Spleen (tissue), 11 donors: ENCODE data around the gene GUCA1A. TPM values are rescaled to one million over a fixed set of nuclear protein-coding genes. Genes with fewer than 3 reads are reported as not detected.
"Not testable (repeated sequence)": the region's sequence is repeated elsewhere in the genome, so short reads cannot be mapped to it uniquely, and the experiment has no call there.

Experiments used
- DNase-seq: peaks from one replicate; pipeline ENCODE4 v3.0.0-alpha.2; 2020
- H3K27ac ChIP-seq, 8 donors: fragments of 200-600 bp; sonication (generic) in 7 of 8; 1 replicate in 4 of 8; 2 replicates in 4 of 8; pipeline versions ENCODE4 v1.5.0 to v1.8.0; 2016 to 2021; ENCODE audit warnings: inconsistent platforms in 4 of 8, mild to moderate bottlenecking in 4 of 8, moderate library complexity in 1 of 8
- H3K27me3 ChIP-seq, 7 donors: fragments of 200-600 bp; sonication (generic) in 6 of 7; replicated peaks in 1 of 7; 1 replicate in 4 of 7; 2 replicates in 3 of 7; pipeline versions ENCODE4 v1.5.0 to v1.8.0; 2016 to 2021; ENCODE audit warnings: inconsistent platforms in 3 of 7, mild to moderate bottlenecking in 1 of 7
- H3K36me3 ChIP-seq, 6 donors: fragments of 200-600 bp; sonication (generic) in 5 of 6; 1 replicate in 4 of 6; 2 replicates in 2 of 6; pipeline versions ENCODE4 v1.5.0 to v1.8.0; 2016 to 2021; ENCODE audit warnings: inconsistent platforms in 2 of 6
- H3K4me1 ChIP-seq, 6 donors: fragments of 200-600 bp; sonication (generic) in 5 of 6; 1 replicate in 3 of 6; 2 replicates in 3 of 6; pipeline versions ENCODE4 v1.5.0 to v1.8.0; 2016 to 2021; ENCODE audit warnings: inconsistent platforms in 3 of 6
- H3K4me3 ChIP-seq, 8 donors: fragments of 200-600 bp; sonication (generic) in 7 of 8; 1 replicate in 4 of 8; 2 replicates in 4 of 8; pipeline versions ENCODE4 v1.5.0 to v1.8.0; 2016 to 2021; ENCODE audit warnings: inconsistent platforms in 4 of 8, mild to moderate bottlenecking in 4 of 8, moderate library complexity in 2 of 8
- H3K9me3 ChIP-seq, 8 donors: fragments of 200-600 bp; sonication (generic) in 7 of 8; 1 replicate in 4 of 8; 2 replicates in 4 of 8; pipeline versions ENCODE4 v1.5.0 to v1.8.0; 2016 to 2021; ENCODE audit warnings: inconsistent platforms in 4 of 8
- POLR2A ChIP-seq, 3 donors: fragments of 450-650 bp; IDR thresholded peaks; one replicate each; pipeline ENCODE4 v1.5.1; 2017; ENCODE audit warnings: antibody characterized with exemption in 3 of 3, mild to moderate bottlenecking in 1 of 3
- POLR2AphosphoS5 ChIP-seq, 3 donors: sonication (generic); formaldehyde crosslinking; IDR thresholded peaks; one replicate each; pipeline ENCODE4 v1.5.1; 2017; ENCODE audit warnings: antibody characterized with exemption in 3 of 3
- WGBS, 5 donors: extraction: QIAGEN DNeasy Blood & Tissue Kit in 3 of 5; methylation state at CpG; one replicate each; pipeline versions ENCODE4 v1.1.5 to v1.1.7; 2013 to 2018; 5-methylcytosine and 5-hydroxymethylcytosine counted together
- intact Hi-C: fragments of 100-400 bp; cut with DNase I; formaldehyde crosslinking; loops from one replicate; pipeline ENCODE4 v1.15.0; 2023; ENCODE audit warnings: low total_unique reads
- polyA plus RNA-seq, 3 donors: library from polyadenylated mRNA; stranded (reverse); fragments of 200-250 nt; gene quantifications; one replicate each; pipeline ENCODE4 v1.2.1, GENCODE V29; 2013
- total RNA-seq, 7 donors: library from RNA; depleted of rRNA in 3 of 7; stranded (reverse); fragments of >200 nt in 3 of 7; fragmentation: NEBNext Ultra II Directional in 4 of 7; extraction: Animal tissue kit (Norgen Biotek cat#: 25700) in 4 of 7; gene quantifications; one replicate each; pipeline versions ENCODE4 v1.1.0 to v1.2.1, GENCODE V29; 2016 to 2021
- TF ChIP-seq, protein P1 (sequence below), 11 experiments: fragments of 200-600 bp in 7 of 11; fragments of 450-650 bp in 4 of 11; sonication (generic) in 4 of 11; IDR thresholded peaks in 8 of 11; conservative IDR thresholded peaks in 3 of 11; 1 replicate in 7 of 11; 2 replicates in 4 of 11; pipeline versions ENCODE4 v1.4.0 to v1.8.0; 2016 to 2021; ENCODE audit warnings: antibody characterized with exemption in 11 of 11, inconsistent platforms in 4 of 11, mild to moderate bottlenecking in 1 of 11
- donor health status: healthy with polysubstance abuse.
- donor health status: DM: no; HTN: no; CAD: no; lungs with moderate emphysema.
- donor health status: DM: no; HTN: no; CAD: no.
- donor health status: Bipolar disorder and iron deficiency.
- donor health status: healthy.
- donor health status: DM: no; HTN: no; CAD: no.
- donor health status: DM: yes; HTN: yes; CAD: no.

Gene GUCA1A
- total and polyA plus RNA-seq, 10 donors = 0.11 TPM; not detected in 9

DNA sequence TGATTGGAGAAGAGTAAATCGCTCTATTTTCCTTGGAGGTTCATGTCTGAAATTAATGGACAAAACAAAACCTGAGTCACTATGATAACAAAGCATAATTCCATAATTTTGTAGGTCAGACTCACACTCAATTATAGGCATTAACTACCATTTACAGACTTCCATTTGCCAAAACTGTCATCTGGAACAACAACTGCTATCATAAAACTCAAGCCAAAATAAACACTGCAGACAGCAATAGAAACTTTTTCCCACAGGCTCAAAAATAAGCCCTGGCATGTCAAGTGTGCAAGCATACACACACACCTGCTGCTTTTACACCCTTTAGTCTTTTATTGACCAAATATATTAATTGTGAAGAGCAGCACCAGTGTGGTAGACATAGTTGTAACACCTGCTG lies 37.4 kb downstream of the GUCA1A start:
- Histone ChIP-seq H3K9me3 (no peaks in the 10 kb centered on the region), H3K4me3 (no peak overlapping the region), H3K36me3 (peaks cover 8 to 85% (median 74%) of the 10 kb centered on the region in 6 donors), H3K4me1 (peaks cover 3 to 44% (median 11%) of the 10 kb centered on the region in 6 donors), H3K27me3 (no peaks in the 10 kb centered on the region), H3K27ac (no peak overlapping the region)
- no peak for DNase-seq
- TF ChIP-seq POLR2A (IDR thresholded peaks at IDR 0.05) (no peak), POLR2AphosphoS5 (IDR thresholded peaks at IDR 0.05) (no peak)
- TF ChIP-seq, protein P1, sequence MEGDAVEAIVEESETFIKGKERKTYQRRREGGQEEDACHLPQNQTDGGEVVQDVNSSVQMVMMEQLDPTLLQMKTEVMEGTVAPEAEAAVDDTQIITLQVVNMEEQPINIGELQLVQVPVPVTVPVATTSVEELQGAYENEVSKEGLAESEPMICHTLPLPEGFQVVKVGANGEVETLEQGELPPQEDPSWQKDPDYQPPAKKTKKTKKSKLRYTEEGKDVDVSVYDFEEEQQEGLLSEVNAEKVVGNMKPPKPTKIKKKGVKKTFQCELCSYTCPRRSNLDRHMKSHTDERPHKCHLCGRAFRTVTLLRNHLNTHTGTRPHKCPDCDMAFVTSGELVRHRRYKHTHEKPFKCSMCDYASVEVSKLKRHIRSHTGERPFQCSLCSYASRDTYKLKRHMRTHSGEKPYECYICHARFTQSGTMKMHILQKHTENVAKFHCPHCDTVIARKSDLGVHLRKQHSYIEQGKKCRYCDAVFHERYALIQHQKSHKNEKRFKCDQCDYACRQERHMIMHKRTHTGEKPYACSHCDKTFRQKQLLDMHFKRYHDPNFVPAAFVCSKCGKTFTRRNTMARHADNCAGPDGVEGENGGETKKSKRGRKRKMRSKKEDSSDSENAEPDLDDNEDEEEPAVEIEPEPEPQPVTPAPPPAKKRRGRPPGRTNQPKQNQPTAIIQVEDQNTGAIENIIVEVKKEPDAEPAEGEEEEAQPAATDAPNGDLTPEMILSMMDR (IDR thresholded peaks at IDR 0.05 in 8 of 11, conservative IDR thresholded peaks at IDR 0.05 in 3 of 11) = no peak
- WGBS, 5 donors = 82 to 94% methylated on average over 1 of the region's 1 CpG; no CpG with 5 or more reads in 3 of the 5 donors
- intact Hi-C loops = no loop called here

DNA sequence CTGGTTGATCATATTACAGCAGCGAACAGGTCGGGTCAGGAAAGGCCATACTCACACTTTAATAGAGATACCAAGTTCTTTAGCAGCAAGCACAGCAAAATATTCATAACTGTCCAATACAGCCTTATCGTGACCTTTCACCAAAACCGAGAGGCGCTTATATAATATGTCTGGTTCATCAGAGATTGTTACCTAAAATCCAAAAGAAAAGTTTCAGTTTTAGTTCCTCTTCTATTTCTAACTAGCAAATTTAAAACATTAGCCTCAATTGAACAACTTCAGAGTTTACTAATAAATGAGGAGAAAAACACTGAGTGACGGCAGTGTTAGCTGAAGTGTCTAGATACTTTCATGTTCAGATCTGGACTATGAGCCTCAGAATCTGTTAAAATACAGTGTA lies 38.6 kb downstream of the GUCA1A start:
- no peaks in the 10 kb centered on the region for H3K27me3 ChIP-seq
- no peak overlapping the region for H3K27ac ChIP-seq
- intact Hi-C loops = no loop called here
- peaks cover 9 to 56% (median 21%) of the 10 kb centered on the region in 6 donors for H3K4me1 ChIP-seq
- peaks cover 8 to 73% (median 65%) of the 10 kb centered on the region in 6 donors for H3K36me3 ChIP-seq
- no peaks in the 10 kb centered on the region for H3K9me3 ChIP-seq
- DNase-seq = no peak
- no peak overlapping the region for H3K4me3 ChIP-seq
- TF ChIP-seq, protein P1 (IDR thresholded peaks at IDR 0.05 in 8 of 11, conservative IDR thresholded peaks at IDR 0.05 in 3 of 11) = no peak
- no peak for TF ChIP-seq POLR2A (IDR thresholded peaks at IDR 0.05)
- TF ChIP-seq POLR2AphosphoS5 (IDR thresholded peaks at IDR 0.05) = no peak
- WGBS, 5 donors = 76 to 88% (median 82%) methylated on average over 6 of the region's 6 CpGs

DNA sequence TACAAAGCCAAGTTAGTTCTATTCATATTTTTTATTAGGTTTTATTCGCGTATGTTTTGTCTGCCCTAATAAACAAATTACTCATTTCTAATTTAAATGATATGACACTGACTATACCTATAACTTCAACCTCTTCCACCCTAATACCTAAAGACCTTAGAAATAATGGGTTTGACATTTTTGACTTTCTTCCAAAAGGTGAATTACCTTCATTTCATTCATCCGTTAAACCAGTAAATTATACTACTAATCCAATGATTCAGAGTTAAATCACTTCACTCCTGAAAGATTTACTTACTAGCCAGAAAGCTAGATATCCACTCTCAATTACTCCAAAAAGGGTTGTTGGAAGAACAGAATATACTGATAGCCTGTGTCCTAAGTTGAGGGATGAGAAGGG lies 39.3 kb downstream of the GUCA1A start:
- DNase-seq = no peak
- H3K9me3 ChIP-seq = no peaks in the 10 kb centered on the region
- peaks cover 13 to 63% (median 27%) of the 10 kb centered on the region in 6 donors for H3K4me1 ChIP-seq
- no peak overlapping the region for H3K4me3 ChIP-seq
- no peaks in the 10 kb centered on the region for H3K27me3 ChIP-seq
- H3K36me3 ChIP-seq = peaks cover 8 to 66% (median 59%) of the 10 kb centered on the region in 6 donors
- H3K27ac ChIP-seq = no peak overlapping the region
- intact Hi-C loops = no loop called here
- WGBS, 5 donors = 63 to 98% (median 82%) methylated on average over 3 of the region's 3 CpGs
- TF ChIP-seq POLR2A (IDR thresholded peaks at IDR 0.05) (no peak), POLR2AphosphoS5 (IDR thresholded peaks at IDR 0.05) (no peak)
- TF ChIP-seq, protein P1 (IDR thresholded peaks at IDR 0.05 in 8 of 11, conservative IDR thresholded peaks at IDR 0.05 in 3 of 11) = no peak

DNA sequence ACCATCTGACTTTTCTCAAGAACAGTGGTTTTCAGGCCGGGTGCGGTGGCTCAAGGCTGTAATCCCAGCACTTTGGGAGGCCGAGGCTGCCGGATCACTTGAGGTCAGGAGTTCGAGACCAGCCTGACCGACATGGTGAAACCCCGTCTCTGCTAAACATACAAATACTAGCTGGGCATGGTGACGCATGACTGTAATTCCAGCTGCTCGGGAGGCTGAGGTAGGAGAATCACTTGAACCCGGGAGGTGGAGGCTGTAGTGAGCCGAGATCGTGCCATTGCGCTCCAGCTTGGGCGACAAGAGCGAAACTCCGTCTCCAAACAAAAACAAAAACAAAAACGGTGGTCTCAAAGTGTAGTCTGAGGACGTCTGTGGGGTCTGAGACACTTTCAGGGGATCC lies 43.3 kb downstream of the GUCA1A start:
- DNase-seq, H3K9me3 ChIP-seq, intact Hi-C loops, H3K27ac ChIP-seq, H3K27me3 ChIP-seq: not testable (repeated sequence)
- H3K4me3 ChIP-seq = peak overlapping the region in 7 of 8 donors; percentile 66 to 85 (median 76)
- H3K4me1 ChIP-seq = peaks cover 13 to 65% (median 34%) of the 10 kb centered on the region in 6 donors
- H3K36me3 ChIP-seq = peaks cover 2 to 28% (median 22%) of the 10 kb centered on the region in 6 donors
- 82 to 89% (median 84%) methylated on average over 18 of the region's 18 CpGs for WGBS, 5 donors

DNA sequence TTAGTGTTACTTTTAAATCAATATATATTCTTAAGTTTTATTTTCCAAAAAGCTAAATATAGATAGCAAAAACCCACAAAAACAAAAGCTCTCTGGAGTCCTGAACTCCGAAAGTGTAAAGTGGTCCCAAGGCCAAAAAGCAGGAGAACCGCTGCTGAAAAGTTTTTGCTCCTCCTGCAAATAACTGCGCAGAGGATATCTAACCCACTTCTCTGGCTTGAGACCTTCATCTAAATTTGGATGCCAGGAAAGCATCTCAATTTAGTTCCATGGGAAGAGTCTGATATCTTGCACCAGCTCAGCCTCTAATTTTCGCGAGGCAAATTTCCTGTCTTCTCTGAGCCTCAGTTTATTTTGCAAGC lies 44.0 kb downstream of the GUCA1A start:
- intact Hi-C loops = no loop called here
- H3K4me1 ChIP-seq = peaks cover 13 to 59% (median 34%) of the 10 kb centered on the region in 6 donors
- no peak for DNase-seq
- peaks cover 2 to 21% (median 17%) of the 10 kb centered on the region in 6 donors for H3K36me3 ChIP-seq
- H3K27me3 ChIP-seq = no peaks in the 10 kb centered on the region
- H3K4me3 ChIP-seq = peak overlapping the region; percentile 66 to 85 (median 75)
- H3K27ac ChIP-seq = peak overlapping the region; percentile 58 to 87 (median 78)
- TF ChIP-seq, protein P1 (IDR thresholded peaks at IDR 0.05 in 8 of 11, conservative IDR thresholded peaks at IDR 0.05 in 3 of 11) = peak in 1 of 11 experiments; percentile 4
- no peak for TF ChIP-seq POLR2A (IDR thresholded peaks at IDR 0.05)
- H3K9me3 ChIP-seq = no peaks in the 10 kb centered on the region
- WGBS, 5 donors = 4 to 8% (median 5%) methylated on average over 5 of the region's 5 CpGs
